Vagina (tissue), 2 donors: Measurements from ENCODE around the gene CCDC186.

ENCODE experiments used
- POLR2A ChIP-seq, 2 donors: fragments of 450-650 bp; IDR thresholded peaks; one replicate each; pipeline ENCODE4 v1.6.1; 2017; ENCODE audit warnings: antibody characterized with exemption in 2 of 2, mild to moderate bottlenecking in 2 of 2, moderate library complexity in 2 of 2
- POLR2AphosphoS5 ChIP-seq, 2 donors: sonication (generic); formaldehyde crosslinking; IDR thresholded peaks; one replicate each; pipeline ENCODE4 v1.9.0; 2017; ENCODE audit warnings: antibody characterized with exemption in 2 of 2, mild to moderate bottlenecking in 2 of 2, low read depth in 1 of 2; ENCODE audit not compliant: insufficient read depth in 1 of 2
- TF ChIP-seq, protein P1 (sequence below), 3 experiments: fragments of 450-650 bp in 2 of 3; fragments of 200-600 bp in 1 of 3; sonication (generic) in 1 of 3; IDR thresholded peaks; one replicate each; pipeline ENCODE4 v1.5.1; 2017 to 2019; ENCODE audit warnings: antibody characterized with exemption in 3 of 3, mild to moderate bottlenecking in 2 of 3, moderate library complexity in 2 of 3

DNA sequence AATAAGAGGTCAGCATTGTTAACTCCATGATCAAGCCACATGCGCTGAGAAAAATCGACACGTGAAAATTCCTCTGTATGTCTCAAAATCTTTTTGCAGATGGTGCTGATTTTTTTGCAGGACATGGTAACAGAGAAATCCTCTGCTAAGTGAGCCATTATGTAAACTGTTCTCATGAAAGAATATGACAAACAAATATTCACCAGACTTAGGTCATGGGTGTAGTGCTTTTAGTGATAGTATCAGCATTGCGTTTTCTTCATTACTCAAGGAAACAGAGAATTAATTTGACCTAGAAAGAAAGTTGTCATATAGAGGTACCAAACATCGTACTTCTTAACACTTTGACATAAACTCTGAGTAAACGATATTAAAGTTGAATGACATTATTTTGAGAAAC, 95.7 kb downstream of the CCDC186 start:
- TF ChIP-seq, protein P1, sequence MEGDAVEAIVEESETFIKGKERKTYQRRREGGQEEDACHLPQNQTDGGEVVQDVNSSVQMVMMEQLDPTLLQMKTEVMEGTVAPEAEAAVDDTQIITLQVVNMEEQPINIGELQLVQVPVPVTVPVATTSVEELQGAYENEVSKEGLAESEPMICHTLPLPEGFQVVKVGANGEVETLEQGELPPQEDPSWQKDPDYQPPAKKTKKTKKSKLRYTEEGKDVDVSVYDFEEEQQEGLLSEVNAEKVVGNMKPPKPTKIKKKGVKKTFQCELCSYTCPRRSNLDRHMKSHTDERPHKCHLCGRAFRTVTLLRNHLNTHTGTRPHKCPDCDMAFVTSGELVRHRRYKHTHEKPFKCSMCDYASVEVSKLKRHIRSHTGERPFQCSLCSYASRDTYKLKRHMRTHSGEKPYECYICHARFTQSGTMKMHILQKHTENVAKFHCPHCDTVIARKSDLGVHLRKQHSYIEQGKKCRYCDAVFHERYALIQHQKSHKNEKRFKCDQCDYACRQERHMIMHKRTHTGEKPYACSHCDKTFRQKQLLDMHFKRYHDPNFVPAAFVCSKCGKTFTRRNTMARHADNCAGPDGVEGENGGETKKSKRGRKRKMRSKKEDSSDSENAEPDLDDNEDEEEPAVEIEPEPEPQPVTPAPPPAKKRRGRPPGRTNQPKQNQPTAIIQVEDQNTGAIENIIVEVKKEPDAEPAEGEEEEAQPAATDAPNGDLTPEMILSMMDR (IDR thresholded peaks at IDR 0.05): no peak
- TF ChIP-seq POLR2AphosphoS5 (IDR thresholded peaks at IDR 0.05; ENCODE audit: insufficient read depth in 1 of 2, low read depth in 1 of 2): no peak
- TF ChIP-seq POLR2A (IDR thresholded peaks at IDR 0.05): no peak
